NCI-H2196 treated with DMSO at 0.1 percent for 48 hours (cell line): ENCODE measurements around the gene ATP9B.
"Not testable (repeated sequence)": the region's sequence is repeated elsewhere in the genome, so short reads cannot be mapped to it uniquely, and the experiment has no call there.

Experiments
- DNase-seq: peaks from one replicate; lab custom pipeline; 2025; ENCODE audit not compliant: unreplicated experiment; lab: John Stamatoyannopoulos, UW

ATP9B gene

GRCh38 chr18:79352432-79352831 lies 283.2 kb downstream of the ATP9B start:
- no peak for DNase-seq

- no peak for DNase-seq
Observed at GRCh38 chr18:79353267-79353666, 284.1 kb downstream of the ATP9B start.

- no peak for DNase-seq
Observed at GRCh38 chr18:79354350-79354749, 285.2 kb downstream of the ATP9B start.

GRCh38 chr18:79355433-79356335 lies 286.5 kb downstream of the ATP9B start:
- no peak for DNase-seq

GRCh38 chr18:79356435-79356834 lies 287.2 kb downstream of the ATP9B start:
- no peak for DNase-seq

- DNase-seq = no peak
Observed at GRCh38 chr18:79360933-79361332, 291.7 kb downstream of the ATP9B start.

- no peak for DNase-seq
Observed at GRCh38 chr18:79361766-79362522, 292.8 kb downstream of the ATP9B start.

GRCh38 chr18:79365701-79366100 lies 296.5 kb downstream of the ATP9B start:
- no peak for DNase-seq

- DNase-seq = no peak
Observed at GRCh38 chr18:79366177-79367094, 297.2 kb downstream of the ATP9B start.

GRCh38 chr18:79367480-79367879 lies 298.3 kb downstream of the ATP9B start:
- no peak for DNase-seq

- DNase-seq = no peak
Observed at GRCh38 chr18:79367989-79368388, 298.8 kb downstream of the ATP9B start.

- no peak for DNase-seq
Observed at GRCh38 chr18:79368681-79369080, 299.5 kb downstream of the ATP9B start.

GRCh38 chr18:79371561-79372121 lies 302.4 kb downstream of the ATP9B start:
- DNase-seq = no peak

GRCh38 chr18:79372461-79372860 lies 303.3 kb downstream of the ATP9B start:
- no peak for DNase-seq

- DNase-seq = no peak
Observed at GRCh38 chr18:79372991-79373390, 303.8 kb downstream of the ATP9B start.

GRCh38 chr18:79373736-79374135 lies 304.5 kb downstream of the ATP9B start:
- DNase-seq = no peak

- DNase-seq = no peak
Observed at GRCh38 chr18:79374408-79375171, 305.4 kb downstream of the ATP9B start.

- no peak for DNase-seq
Observed at GRCh38 chr18:79375441-79376154, 306.4 kb downstream of the ATP9B start.

- not testable (repeated sequence) for DNase-seq
Observed at GRCh38 chr18:79376661-79377060, 307.5 kb downstream of the ATP9B start.
